Measurements from ENCODE around the gene TOMM70.
"Not testable (repeated sequence)": the region's sequence is repeated elsewhere in the genome, so short reads cannot be mapped to it uniquely, and the experiment has no call there.

The TOMM70 gene

DNA sequence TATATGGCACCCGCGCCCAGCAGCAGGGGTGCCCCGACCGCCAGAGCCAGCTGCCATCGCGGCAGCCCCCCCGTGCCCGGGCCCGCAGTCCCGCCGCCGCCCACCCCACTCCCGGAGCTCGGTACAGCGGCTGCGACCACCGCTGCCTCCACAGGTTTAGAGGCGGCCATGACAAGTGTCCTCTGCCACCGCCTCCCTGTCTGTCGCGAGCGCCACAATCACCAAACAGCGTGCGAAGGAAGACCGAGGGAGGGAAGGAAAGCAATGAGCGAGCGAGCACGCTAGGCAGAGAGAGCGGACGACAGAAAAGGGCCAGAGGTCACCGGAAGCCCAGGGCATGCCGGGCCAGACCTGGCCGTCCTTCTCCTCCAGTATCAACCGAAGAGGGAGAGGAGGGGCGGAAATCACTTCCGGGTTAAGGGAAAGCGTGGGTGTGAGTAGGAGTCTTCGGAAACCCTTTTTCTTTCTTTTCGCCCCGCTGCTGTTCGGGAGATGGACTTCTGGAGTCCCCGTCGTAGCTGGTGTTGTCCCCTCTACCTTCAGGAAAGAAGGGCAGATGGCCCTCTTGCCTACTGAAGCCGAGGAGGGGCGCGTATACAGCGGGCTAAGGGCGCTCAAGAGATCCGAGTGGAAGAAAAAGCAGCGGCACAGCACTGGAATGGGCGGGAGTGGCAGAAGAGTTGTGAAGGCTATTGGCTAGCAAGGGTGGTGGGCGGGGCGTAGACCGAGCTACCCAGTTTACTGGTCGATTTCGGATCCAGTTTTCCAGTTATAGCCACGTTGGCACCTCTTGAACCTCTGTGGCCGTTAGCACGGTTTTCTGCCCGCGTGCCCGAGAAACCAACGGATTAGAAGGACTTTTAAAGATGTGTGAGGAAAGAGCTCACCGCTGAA is at the start of gene TOMM70, which contains the start of gene LNP1:
Gene TOMM70 (minus strand): TSS at position 310 of the 894 bp plus-strand sequence. CDS start 140 bp downstream, at position 170.
Gene LNP1 (plus strand): TSS at position 760 of the 894 bp plus-strand sequence. CDS start 28,191 bp downstream, outside the sequence.
- FAIRE-seq (no peak), DNase-seq (ENCODE audit: insufficient read length, low spot score) (no peak)
- TF ChIP-seq, protein P1, sequence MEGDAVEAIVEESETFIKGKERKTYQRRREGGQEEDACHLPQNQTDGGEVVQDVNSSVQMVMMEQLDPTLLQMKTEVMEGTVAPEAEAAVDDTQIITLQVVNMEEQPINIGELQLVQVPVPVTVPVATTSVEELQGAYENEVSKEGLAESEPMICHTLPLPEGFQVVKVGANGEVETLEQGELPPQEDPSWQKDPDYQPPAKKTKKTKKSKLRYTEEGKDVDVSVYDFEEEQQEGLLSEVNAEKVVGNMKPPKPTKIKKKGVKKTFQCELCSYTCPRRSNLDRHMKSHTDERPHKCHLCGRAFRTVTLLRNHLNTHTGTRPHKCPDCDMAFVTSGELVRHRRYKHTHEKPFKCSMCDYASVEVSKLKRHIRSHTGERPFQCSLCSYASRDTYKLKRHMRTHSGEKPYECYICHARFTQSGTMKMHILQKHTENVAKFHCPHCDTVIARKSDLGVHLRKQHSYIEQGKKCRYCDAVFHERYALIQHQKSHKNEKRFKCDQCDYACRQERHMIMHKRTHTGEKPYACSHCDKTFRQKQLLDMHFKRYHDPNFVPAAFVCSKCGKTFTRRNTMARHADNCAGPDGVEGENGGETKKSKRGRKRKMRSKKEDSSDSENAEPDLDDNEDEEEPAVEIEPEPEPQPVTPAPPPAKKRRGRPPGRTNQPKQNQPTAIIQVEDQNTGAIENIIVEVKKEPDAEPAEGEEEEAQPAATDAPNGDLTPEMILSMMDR (IDR thresholded peaks at IDR 0.05; ENCODE audit: insufficient read depth, missing control alignments), result no peak

DNA sequence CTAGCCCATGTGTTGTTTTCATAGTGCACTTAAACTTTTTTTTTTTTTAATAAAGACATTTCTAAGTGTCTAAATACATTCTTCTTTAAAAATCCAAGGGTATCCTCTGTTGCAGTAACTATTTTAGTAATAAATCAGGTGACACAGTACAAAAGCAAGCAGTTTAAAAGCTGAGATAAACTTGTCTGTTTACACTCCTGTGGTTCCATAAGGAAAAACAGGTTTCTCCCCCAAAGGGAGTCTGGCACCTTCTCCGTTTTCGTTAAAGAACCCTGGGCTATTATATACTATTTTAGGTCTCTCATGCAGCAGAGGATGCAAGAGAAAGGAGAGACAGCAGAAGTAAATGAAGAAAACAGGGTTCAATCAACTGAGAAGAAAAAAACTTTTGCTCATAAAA is 48.3 kb upstream of the TOMM70 start:
- FAIRE-seq (no peak), DNase-seq (ENCODE audit: insufficient read length, low spot score) (no peak)

DNA sequence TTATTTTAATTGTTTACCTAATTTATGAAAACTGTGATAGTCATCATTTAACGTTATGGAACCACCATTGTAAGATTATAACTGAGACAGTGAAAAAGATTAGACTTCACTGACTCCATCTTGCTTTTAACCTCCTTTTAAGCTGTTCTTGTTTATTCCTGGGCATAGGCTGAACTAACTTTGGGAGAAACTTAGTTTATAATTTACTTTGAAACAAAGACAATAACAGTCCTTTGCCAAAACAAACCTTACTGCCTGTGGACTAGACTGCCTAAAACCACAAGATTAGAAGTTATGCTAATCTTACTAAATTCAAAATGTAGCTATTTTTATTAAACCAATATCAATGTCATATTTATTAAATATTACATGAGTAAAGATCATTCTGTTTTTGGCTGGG is 47.2 kb upstream of the TOMM70 start:
- TF ChIP-seq, protein P1 (IDR thresholded peaks at IDR 0.05; ENCODE audit: insufficient read depth, missing control alignments), result no peak
- DNase-seq (ENCODE audit: insufficient read length, low spot score) (no peak), FAIRE-seq (no peak)

More for the DNA sequence above, 48.3 kb upstream of the TOMM70 start:
- TF ChIP-seq, protein P1 (IDR thresholded peaks at IDR 0.05; ENCODE audit: insufficient read depth, missing control alignments), result no peak

DNA sequence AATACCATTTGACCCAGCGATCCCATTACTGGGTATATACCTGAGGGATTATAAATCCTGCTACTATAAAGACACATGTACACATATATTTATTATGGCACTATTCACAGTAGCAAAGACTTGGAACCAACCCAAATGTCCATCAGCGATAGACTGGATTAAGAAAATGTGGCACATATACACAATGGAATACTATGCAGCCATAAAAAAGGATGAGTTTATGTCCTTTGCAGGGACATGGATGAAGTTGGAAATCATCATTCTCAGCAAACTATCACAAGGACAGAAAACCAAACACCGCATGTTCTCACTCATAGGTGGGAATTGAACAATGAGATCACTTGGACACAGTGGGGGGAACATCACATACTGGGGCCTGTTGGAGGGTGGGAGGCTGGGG is 46.2 kb upstream of the TOMM70 start:
- not testable (repeated sequence) for FAIRE-seq; DNase-seq (ENCODE audit: insufficient read length, low spot score)

DNA sequence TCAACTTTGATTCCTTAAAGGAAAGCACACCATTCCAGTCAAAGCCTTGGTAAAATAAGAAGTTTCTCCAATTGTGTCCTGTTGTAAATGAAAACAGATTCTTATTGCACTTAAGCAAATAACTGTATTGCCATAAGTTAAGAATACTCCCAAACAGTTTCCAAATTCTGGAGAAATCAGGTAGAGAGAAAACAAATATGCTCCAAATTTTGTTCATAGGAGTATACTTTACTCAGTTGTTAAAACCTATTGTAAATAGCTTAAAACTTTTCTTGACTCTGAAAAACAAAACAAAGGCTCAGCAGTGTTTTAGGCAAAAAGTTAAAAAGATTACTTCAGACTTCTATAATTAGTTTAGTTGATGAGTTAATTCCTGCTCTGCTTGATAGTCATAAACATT is 42.8 kb upstream of the TOMM70 start:
- FAIRE-seq (no peak), DNase-seq (ENCODE audit: insufficient read length, low spot score) (no peak)
- TF ChIP-seq, protein P1 (IDR thresholded peaks at IDR 0.05; ENCODE audit: insufficient read depth, missing control alignments), result no peak

DNA sequence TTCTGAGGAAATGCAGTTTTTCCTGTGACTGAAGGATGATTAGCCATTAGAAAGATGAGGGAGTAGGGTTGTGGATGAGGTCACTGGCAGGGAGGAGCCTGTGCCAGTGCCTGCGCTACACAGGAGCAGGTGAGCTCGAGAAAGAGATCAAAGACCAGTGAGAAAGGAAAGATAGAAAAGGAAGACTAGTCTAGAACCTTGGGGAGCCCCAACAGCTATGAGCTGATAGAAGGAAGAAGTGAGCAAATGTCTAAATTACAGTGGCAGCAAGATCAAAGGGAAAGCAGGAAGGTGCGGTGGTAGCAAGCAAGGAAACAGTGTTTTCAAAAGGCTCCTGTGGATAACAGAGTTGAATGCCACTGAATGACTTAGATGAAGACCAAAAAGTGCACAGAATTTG is 40.0 kb upstream of the TOMM70 start:
- TF ChIP-seq, protein P1 (IDR thresholded peaks at IDR 0.05; ENCODE audit: insufficient read depth, missing control alignments), result no peak
- no peak for DNase-seq (ENCODE audit: insufficient read length, low spot score)
- no peak for FAIRE-seq

DNA sequence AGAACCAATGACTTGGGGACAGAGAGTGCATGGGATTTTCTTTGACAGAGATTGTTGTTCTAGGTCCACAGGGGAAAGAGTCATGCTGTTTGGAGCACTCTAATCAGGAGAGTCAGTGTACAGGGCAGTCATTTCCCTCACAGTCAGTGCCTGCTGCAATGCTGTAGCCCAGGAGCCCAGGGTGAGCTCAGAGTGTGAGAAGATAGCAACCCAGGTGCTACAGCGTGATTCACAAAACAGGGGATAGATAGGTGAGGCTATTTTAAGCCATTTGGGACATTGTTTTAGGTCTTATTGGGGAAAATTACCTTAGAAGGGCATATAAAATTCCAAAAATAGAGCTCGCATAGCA is 37.7 kb upstream of the TOMM70 start:
- no peak for DNase-seq (ENCODE audit: insufficient read length, low spot score)
- no peak for FAIRE-seq
- TF ChIP-seq, protein P1 (IDR thresholded peaks at IDR 0.05; ENCODE audit: insufficient read depth, missing control alignments), result no peak
